ENCODE measurements around the gene GAREM2. TPM values are rescaled to one million over a fixed set of nuclear protein-coding genes. Genes with fewer than 3 reads are reported as not detected.
A peak's percentile ranks its signal among the peaks of the same experiment; 100 is the strongest.

Gene GAREM2
- total RNA-seq (2021): 2.8 and 5.0 TPM in 2 replicates
- percentile 39 among the genes with signal in this experiment for Bru-seq, nascent RNA
- percentile 37 among the genes with signal in this experiment for BruChase-seq, experiment 1, labeled RNA remaining after a 2-hour chase
- BruChase-seq, experiment 2, labeled RNA remaining after a 6-hour chase: percentile 45 among the genes with signal in this experiment
- long read RNA-seq, full-length matches to known transcripts: 2 of 16 reads
- long read RNA-seq, partial matches to known transcripts: 9 of 16 reads
- long read RNA-seq, other reads (novel, unspliced or antisense): 5 of 16 reads

DNA sequence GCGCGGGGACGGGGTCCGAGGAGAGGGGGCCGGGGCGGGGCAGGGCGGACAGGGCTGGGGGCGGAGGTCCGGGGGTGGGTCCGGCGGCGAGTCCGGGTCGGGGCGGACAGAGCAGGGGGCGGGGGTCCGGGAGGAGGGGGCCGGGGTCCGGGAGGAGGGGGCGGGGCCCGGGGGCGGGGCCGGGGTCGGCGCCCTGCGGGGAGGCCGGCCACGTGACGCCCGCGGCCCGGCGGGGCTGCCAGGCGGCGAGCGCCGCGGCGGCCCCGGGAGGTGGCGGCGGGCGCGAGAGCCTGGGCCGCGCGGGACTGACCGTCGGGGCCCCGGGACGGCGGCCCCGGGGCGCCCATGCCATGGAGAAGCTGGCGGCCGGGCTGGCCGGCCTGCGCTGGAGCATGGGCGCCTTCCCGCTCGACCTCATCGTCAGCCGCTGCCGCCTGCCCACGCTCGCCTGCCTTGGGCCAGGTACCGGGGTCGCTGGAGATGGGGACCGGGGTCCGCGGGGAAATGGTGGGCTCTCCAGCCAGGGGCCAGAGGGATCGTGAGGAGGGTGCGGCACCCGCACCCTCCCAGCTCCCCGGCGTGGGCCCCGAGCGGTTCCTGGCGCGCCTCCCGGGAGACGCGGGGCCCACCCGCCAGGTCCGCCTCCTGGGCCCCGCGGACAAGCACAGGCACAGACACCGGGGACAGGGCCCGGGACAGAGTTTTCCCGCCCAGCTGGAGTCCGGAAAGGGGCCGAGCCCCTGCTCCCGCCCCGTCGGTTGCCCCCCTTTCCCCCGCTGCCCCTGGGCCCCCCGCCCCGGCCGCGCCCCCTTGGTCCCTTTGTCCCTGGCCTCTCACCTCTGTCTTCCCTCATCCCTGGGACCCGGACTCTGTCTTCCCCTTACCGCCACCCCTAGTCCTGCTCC is at the start of gene GAREM2:
Gene GAREM2, plus strand, starts transcription at position 218 of the 905 bp plus-strand sequence. Its CDS starts 133 bp downstream, at position 351.
- no peaks in the 10 kb centered on the region for H3K4me1 ChIP-seq (ENCODE audit: insufficient read depth, low read length, poor library complexity, severe bottlenecking)
- H3K36me3 ChIP-seq (ENCODE audit: insufficient read depth, low read length, poor library complexity, severe bottlenecking): no peaks in the 10 kb centered on the region
- intact Hi-C loops (cut with micrococcal nuclease; ENCODE audit: unreplicated experiment): no loop called here
- CTCF ChIA-PET: interaction anchor here (0.6 kb wide), 1 partner anchor 211 kb away, joined by 3 read pairs; no protein-coding TSS in a partner anchor
- no peaks in the 10 kb centered on the region for H3K27me3 ChIP-seq (replicated peaks; ENCODE audit: insufficient read depth, low read depth, low read length, poor library complexity)
- no peaks in the 10 kb centered on the region for H3K9me3 ChIP-seq (ENCODE audit: low read depth, low read length, poor library complexity, severe bottlenecking)
- TF ChIP-seq EZH2 (IDR thresholded peaks at IDR 0.05; ENCODE audit: borderline replicate concordance, low read depth, low read length, poor library complexity, severe bottlenecking): no peak
- TF ChIP-seq, protein P1, sequence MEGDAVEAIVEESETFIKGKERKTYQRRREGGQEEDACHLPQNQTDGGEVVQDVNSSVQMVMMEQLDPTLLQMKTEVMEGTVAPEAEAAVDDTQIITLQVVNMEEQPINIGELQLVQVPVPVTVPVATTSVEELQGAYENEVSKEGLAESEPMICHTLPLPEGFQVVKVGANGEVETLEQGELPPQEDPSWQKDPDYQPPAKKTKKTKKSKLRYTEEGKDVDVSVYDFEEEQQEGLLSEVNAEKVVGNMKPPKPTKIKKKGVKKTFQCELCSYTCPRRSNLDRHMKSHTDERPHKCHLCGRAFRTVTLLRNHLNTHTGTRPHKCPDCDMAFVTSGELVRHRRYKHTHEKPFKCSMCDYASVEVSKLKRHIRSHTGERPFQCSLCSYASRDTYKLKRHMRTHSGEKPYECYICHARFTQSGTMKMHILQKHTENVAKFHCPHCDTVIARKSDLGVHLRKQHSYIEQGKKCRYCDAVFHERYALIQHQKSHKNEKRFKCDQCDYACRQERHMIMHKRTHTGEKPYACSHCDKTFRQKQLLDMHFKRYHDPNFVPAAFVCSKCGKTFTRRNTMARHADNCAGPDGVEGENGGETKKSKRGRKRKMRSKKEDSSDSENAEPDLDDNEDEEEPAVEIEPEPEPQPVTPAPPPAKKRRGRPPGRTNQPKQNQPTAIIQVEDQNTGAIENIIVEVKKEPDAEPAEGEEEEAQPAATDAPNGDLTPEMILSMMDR (conservative IDR thresholded peaks at IDR 0.05; ENCODE audit: low read depth, low read length): no peak
- no TSS peak for BruUV-seq (replicated peaks)
- POLR2A ChIA-PET (ENCODE audit: low non-redundant PET): no interaction called here
- peak within 1 kb of the TSS; percentile 68 for H3K4me3 ChIP-seq (ENCODE audit: low read depth, low read length, poor library complexity, severe bottlenecking)
- DNase-seq (ENCODE audit: low spot score): no peak
- no peak within 1 kb of the TSS for H3K27ac ChIP-seq (ENCODE audit: low read depth, low read length, poor library complexity, severe bottlenecking)

DNA sequence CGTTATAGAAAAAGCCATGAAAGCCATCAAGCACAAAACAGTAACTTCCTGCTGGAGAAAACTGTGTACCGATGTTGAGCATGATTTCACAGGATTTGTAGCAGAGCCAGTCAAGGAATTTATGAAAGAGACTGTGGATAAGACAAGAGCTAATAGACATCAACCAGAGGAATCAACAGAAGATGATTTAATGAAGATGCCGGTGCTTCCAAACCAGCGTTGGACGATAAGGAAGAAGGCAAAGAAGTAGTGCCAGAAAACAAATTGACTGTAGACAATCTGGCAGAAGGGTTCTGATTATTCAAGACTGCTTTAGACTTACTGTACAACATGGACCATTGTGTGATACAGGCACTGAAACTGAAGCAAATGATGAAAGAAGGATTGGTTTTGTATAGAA is 49.5 kb upstream of the GAREM2 start:
- ChIA-PET CTCF (interaction anchor here (0.6 kb wide), 1 partner anchor 10 kb away, joined by 7 read pairs; no protein-coding TSS in a partner anchor), POLR2A (ENCODE audit: low non-redundant PET) (no interaction called here)
- no peaks in the 10 kb centered on the region for H3K9me3 ChIP-seq (ENCODE audit: low read depth, low read length, poor library complexity, severe bottlenecking)
- intact Hi-C loops (cut with micrococcal nuclease; ENCODE audit: unreplicated experiment): no loop called here
- H3K4me3 ChIP-seq (ENCODE audit: low read depth, low read length, poor library complexity, severe bottlenecking): no peak overlapping the region
- no peaks in the 10 kb centered on the region for H3K27me3 ChIP-seq (replicated peaks; ENCODE audit: insufficient read depth, low read depth, low read length, poor library complexity)
- H3K4me1 ChIP-seq (ENCODE audit: insufficient read depth, low read length, poor library complexity, severe bottlenecking): peaks cover 9% of the 10 kb centered on the region
- H3K36me3 ChIP-seq (ENCODE audit: insufficient read depth, low read length, poor library complexity, severe bottlenecking): peaks cover 4% of the 10 kb centered on the region
- no peak for DNase-seq (ENCODE audit: low spot score)
- no TSS peak for BruUV-seq (replicated peaks)
- H3K27ac ChIP-seq (ENCODE audit: low read depth, low read length, poor library complexity, severe bottlenecking): no peak overlapping the region
- TF ChIP-seq, protein P1 (conservative IDR thresholded peaks at IDR 0.05; ENCODE audit: low read depth, low read length): no peak
- no peak for TF ChIP-seq EZH2 (IDR thresholded peaks at IDR 0.05; ENCODE audit: borderline replicate concordance, low read depth, low read length, poor library complexity, severe bottlenecking)

DNA sequence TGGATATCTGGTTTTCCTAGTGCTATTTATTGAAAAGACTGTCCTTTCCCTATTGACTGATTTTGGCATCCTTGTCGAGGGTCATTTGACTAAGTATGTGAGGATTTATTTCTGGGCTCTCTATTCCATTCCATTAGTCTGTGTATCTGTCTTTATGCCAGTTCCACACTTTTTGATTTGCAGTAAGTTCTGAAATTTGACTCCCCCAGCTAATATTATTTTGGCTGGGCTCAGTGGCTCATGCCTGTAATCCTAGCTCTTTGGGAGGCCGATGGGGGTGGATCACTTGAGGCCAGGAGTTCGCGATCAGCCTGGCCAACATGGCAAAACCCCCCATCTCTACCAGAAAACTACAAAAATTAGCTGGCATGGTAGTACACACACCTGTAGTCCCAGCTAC is 46.8 kb upstream of the GAREM2 start:
- DNase-seq (ENCODE audit: low spot score): no peak
- Histone ChIP-seq H3K9me3 (ENCODE audit: low read depth, low read length, poor library complexity, severe bottlenecking) (no peaks in the 10 kb centered on the region), H3K27me3 (replicated peaks; ENCODE audit: insufficient read depth, low read depth, low read length, poor library complexity) (no peaks in the 10 kb centered on the region), H3K4me1 (ENCODE audit: insufficient read depth, low read length, poor library complexity, severe bottlenecking) (peaks cover 9% of the 10 kb centered on the region), H3K27ac (ENCODE audit: low read depth, low read length, poor library complexity, severe bottlenecking) (no peak overlapping the region), H3K36me3 (ENCODE audit: insufficient read depth, low read length, poor library complexity, severe bottlenecking) (peaks cover 4% of the 10 kb centered on the region), H3K4me3 (ENCODE audit: low read depth, low read length, poor library complexity, severe bottlenecking) (no peak overlapping the region)
- intact Hi-C loops (cut with micrococcal nuclease; ENCODE audit: unreplicated experiment): no loop called here
- no peak for TF ChIP-seq EZH2 (IDR thresholded peaks at IDR 0.05; ENCODE audit: borderline replicate concordance, low read depth, low read length, poor library complexity, severe bottlenecking)
- TF ChIP-seq, protein P1 (conservative IDR thresholded peaks at IDR 0.05; ENCODE audit: low read depth, low read length): no peak
- BruUV-seq (replicated peaks): no TSS peak
- ChIA-PET POLR2A (ENCODE audit: low non-redundant PET) (no interaction called here), CTCF (interaction anchor here (0.6 kb wide), 1 partner anchor 110 kb away, joined by 4 read pairs; no protein-coding TSS in a partner anchor)

Data from A673 (cell line).